Middle frontal gyrus (tissue), 1 donor: ENCODE measurements around the gene MAPK8IP3.

Source experiments
- DNase-seq: peaks from one replicate; pipeline ENCODE4 v3.0.0-alpha.2; 2015; ENCODE audit warnings: low spot score; ENCODE audit errors: extremely low spot score

MAPK8IP3 gene

DNA sequence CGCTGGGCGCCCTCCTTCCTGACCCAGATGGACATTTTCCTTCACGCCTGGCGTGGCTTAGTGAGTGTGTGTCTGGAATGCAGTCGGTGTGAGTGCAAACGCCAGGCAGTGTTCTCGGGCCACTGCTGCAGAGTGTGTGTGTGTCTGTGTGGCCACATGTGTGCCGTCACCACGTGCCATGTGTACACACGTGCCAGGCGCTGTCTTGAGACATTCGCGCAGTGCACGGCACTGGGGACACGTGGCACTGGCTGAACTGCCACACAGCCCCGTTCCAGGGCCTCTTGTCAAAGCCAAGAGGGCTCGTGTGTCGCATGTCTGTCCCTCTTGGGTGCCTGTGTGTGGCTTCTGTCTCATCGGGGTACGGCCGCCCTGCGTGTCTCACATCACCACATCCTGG is 28.8 kb downstream of the MAPK8IP3 start:
- no peak for DNase-seq

- DNase-seq, result no peak
Observed at GRCh38 chr16:1740234-1740633, 34.2 kb downstream of the MAPK8IP3 start.

- no peak for DNase-seq
Observed at GRCh38 chr16:1740781-1741490, 34.9 kb downstream of the MAPK8IP3 start.

- DNase-seq, result no peak
Observed at GRCh38 chr16:1741553-1742165, 35.7 kb downstream of the MAPK8IP3 start.

DNA sequence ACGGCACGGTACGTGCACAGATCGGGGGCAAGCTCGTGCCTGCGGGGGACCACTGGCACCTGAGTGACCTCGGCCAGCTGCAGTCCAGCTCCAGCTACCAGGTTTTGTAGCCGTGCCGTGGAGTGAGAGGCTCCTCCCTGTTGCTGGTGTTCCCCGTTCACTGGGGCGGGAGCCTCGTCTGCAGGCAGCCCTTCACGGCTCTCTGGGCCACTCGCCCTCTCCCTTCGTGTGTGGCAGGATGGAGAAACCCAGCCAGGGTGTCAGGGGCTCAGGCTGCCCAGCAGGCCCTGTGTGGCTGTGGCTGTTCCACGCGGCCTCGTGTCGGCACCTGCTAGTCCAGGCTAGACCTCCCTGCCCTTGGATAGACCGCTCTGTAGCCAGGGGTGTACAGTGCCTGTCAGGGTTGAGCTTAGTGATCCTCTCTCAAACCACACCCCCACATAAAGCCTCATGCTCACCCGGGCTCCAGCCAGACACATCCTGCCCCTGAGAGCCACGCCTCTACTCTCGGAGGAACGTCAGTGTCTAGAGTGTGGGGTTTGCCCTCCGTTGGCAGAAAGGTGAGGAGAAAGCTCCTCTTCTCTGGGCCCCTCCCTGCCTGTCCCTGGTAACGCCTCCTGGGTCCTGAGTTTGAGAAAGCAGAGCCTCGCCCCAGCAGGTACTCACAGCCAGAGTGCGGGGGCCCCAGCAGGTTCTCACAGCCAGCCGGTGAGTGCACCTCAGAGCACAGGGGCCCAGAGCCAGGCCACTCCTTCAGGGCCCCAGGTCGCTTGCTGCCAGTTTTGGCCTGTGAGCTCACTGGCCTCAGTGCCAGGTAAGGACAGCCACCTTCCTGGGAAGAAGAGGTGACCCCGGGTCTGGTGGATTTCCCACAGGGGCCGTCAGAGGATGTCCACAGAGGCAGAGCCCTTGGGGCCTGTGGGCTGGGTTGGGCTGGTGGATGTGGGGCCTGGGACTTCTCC is 37.7 kb downstream of the MAPK8IP3 start:
- no peak for DNase-seq

DNA sequence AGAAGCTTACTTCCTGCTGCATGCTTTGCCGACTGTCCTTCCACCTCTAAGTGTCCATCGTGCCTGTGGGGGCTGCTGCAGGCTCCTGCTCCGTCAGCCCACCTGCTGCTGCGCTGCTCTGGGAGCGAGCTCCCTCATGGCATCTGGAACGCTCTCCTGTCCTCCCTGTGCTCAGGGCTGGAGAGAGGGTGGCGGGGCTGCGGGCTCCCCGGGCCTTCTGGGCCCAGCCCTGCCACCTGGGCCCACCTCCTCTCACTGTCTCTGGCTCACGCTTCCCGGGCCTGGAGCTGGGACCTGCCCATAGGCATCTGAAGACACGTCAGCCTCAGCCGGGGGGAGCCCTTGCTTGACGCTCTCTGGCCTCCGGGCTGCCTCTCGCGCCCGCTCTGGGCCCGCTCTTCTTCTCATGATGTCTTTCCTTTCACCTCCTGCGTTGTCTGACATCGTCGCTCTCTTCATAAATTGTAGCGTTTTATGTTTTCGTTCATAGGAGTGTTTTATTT is 38.4 kb downstream of the MAPK8IP3 start:
- no peak for DNase-seq

DNA sequence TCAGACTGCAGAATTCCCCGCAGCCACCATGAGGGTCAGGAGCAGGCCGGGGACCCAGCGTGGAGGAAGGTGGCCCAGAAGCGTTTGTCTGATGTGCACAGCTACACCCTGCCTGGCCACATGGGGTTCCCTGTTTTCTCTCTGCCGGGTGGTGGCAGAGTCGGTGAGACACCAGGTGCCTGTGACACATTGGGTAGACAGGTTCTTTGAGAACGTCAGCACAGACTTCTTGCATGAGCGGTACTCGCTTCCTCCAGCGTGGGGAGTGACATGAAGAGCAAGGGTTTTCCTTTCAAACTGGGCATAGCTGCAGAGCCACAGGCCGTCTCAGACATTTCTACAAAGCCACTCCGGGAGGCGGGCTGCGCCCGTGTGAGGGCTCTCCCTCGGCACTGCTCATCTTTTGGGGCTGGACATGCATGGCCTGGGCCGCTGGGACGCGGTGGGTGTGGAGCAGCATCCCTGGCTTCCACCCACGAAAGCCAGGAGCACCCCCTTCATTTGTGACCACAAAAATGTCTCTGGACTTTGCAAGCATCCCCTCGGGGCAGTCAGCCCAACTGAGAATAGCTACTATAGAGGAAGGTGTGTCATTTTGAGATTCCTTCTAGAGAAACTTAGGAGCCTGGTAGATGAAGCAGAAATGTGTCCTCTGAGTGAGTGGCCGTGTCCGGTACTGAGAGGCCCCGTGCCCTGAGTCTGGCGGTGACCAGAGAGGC is 39.3 kb downstream of the MAPK8IP3 start:
- DNase-seq, result no peak

DNA sequence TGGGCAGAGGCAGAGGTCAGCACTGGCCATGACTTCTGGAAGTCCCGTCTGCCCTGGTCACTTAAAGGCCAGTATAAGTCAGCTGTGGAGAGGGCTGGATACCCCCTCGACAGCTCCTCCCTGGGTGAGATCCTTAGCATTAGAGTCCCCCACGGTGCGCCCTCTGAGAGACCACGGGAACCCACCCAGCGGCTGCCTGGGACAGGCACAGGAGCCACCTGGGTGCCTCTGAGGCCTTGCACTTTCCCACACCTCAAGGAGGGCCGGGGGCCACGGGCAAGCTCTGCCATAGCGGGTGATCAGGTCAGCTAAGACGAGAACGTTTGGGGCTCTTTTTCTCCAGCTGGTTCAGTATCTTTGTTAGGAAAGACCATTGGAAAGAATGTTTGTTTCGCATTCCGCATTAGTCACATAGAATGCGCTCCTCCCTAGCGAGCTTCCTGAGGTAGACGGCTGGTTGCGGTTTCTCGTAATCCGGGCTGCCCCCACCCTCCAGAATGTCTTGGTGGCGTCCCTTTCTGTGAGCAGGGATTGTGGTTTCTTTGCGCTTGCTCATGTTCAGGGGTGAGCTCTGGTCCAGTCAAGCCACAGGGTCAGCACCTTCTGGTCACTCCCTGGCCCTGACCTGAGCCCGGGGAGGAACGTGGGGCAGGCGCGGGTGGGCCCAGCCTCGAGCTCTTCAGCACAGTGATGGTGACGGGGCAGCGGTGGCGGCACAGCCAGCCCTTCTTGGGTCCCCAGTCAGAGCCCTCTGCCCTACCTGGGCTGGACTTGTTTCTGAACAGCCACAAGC is 40.1 kb downstream of the MAPK8IP3 start:
- no peak for DNase-seq

GRCh38 chr16:1746693-1747195 is 40.7 kb downstream of the MAPK8IP3 start:
- no peak for DNase-seq

- DNase-seq, result no peak
Observed at GRCh38 chr16:1747934-1748333, 41.9 kb downstream of the MAPK8IP3 start.

- no peak for DNase-seq
Observed at GRCh38 chr16:1749152-1750117, 43.4 kb downstream of the MAPK8IP3 start.

DNA sequence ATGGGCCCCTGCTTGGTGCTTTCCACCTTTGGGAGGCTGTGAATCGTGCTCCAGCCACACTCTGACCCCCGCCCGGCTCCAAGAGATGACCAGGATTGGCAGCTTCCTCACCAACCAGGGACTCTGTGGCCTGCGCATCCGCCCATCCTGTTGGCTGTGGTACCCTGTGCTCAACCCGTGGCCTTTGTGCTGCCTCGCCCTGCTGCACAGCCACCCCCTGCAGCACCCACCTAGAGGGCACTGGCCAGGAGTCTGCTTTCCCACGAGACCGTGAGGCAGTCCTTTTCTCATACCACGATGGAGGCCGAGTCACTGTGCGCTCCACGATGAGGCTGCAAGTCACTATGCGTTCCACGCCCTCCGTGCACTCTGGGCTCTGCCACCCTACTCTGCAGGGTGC is 46.0 kb downstream of the MAPK8IP3 start:
- no peak for DNase-seq

DNA sequence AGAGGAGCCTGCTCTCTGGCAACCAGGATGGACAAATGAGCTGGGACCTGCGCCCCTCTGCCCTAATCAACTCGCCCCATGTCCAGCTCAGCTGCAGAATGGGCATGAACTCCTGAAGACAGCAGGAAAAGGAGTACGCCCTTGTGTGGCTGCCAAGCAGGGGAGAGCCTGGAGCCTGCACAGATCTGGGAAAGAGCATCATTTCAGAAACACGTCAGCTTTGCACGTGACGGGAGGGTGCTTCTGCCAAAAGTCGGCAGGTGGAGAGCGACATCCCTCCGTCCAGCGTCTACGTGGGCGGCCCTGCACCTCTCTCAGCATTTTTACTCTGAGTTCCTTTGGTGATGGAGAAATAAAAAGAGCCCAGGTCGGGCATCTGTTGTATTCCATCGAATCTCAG is 46.9 kb downstream of the MAPK8IP3 start:
- no peak for DNase-seq

DNA sequence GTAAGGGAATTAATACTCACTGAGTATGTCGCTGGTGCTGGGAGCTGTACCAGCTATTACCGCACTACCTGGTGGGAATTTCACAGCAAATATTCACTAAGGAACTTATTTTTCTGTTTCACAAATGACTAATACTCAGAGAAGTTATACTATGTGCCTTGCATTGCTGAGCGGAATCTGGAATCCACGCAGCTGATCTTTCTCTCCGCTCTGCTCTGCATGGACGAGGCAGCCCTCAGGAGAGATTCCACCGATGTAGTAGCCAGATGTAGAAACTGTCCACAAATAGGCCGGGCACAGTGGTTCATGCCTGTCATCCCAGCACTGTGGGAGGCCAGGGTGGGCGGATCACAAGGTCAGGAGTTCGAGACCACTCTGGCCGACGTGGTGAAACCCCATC is 48.2 kb downstream of the MAPK8IP3 start:
- DNase-seq, result no peak

DNA sequence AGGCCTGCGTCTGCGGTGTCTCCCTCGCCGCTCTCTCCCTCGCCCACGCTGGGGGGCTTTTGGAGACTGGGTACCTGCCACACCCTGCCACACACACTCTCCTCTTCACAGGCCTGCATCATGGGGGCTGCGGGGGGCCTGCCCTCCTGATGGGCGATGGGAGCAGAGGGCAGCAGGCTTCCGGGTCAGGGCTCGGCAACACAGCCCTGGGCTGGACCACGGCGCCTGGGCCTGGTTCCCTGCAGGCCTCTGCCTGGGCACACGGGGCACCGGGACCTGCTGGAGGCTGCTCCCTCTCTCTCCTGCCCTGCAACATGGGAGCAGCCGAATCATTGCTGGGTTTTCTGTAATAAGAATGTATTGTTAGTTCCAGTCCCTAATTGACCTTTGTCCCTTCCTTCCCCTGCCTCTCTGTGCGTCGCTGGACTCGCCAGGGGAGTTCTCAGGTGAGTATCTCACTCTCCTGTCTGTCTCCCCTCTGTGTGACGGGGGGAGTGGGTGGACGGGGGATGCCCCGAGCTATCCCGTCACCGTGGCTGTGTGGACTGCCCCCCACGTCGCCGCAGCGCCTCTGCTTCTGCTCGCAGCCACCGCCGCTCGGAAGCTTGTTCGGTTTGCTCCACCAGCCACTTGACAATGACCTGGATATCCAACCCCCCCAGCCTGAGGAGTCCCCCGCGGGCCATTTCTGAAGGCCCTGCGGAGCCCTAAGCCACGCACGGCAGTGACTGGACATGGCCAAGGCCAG is 51.9 kb downstream of the MAPK8IP3 start:
- no peak for DNase-seq

- DNase-seq, result no peak
Observed at GRCh38 chr16:1758923-1759322, 52.9 kb downstream of the MAPK8IP3 start.

DNA sequence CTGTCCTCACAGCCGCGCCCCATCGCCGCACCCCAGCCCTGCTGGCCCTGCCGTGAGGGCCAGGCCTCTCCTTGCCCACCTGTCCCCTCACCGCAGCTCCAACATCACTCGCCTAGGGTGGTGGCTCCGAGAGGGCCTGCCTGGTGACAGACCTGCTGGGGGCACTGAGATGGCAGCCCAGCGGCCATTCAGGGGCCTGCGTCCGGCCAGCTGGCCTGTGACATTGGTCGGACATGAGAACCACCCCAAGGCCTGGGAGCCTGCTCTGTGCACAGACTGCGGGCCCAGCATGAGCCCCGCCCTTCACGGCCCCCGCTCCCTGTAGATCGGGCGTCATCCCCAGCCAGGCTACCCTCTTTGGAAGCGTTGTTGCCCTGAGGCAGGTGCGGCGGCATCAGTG is 53.5 kb downstream of the MAPK8IP3 start:
- DNase-seq, result no peak

- no peak for DNase-seq
Observed at GRCh38 chr16:1760911-1761310, 54.9 kb downstream of the MAPK8IP3 start.
